Fibroblast of mammary gland (primary cell): ENCODE data around the gene LIPE.

Source experiments
- DNase-seq: peaks from one replicate; pipeline ENCODE4 v3.0.0-alpha.2; 2010; ENCODE audit warnings: low read depth
- H3K4me3 ChIP-seq: 2 replicates; pipeline ENCODE4 v1.5.1; 2011; ENCODE audit warnings: low read depth, mild to moderate bottlenecking, low read length, moderate library complexity; ENCODE audit not compliant: control insufficient read depth
- TF ChIP-seq, protein P1 (sequence below): conservative IDR thresholded peaks from 2 replicates; pipeline ENCODE4 v1.5.1; 2011; ENCODE audit warnings: low read depth, low read length, inconsistent platforms; ENCODE audit not compliant: control insufficient read depth, insufficient read depth

The LIPE gene

GRCh38 chr19:42409477-42409876 is 17.7 kb downstream of the LIPE start:
- DNase-seq, result no peak
- H3K4me3 ChIP-seq, result no peak overlapping the region
- TF ChIP-seq, protein P1, sequence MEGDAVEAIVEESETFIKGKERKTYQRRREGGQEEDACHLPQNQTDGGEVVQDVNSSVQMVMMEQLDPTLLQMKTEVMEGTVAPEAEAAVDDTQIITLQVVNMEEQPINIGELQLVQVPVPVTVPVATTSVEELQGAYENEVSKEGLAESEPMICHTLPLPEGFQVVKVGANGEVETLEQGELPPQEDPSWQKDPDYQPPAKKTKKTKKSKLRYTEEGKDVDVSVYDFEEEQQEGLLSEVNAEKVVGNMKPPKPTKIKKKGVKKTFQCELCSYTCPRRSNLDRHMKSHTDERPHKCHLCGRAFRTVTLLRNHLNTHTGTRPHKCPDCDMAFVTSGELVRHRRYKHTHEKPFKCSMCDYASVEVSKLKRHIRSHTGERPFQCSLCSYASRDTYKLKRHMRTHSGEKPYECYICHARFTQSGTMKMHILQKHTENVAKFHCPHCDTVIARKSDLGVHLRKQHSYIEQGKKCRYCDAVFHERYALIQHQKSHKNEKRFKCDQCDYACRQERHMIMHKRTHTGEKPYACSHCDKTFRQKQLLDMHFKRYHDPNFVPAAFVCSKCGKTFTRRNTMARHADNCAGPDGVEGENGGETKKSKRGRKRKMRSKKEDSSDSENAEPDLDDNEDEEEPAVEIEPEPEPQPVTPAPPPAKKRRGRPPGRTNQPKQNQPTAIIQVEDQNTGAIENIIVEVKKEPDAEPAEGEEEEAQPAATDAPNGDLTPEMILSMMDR, result no peak

DNA sequence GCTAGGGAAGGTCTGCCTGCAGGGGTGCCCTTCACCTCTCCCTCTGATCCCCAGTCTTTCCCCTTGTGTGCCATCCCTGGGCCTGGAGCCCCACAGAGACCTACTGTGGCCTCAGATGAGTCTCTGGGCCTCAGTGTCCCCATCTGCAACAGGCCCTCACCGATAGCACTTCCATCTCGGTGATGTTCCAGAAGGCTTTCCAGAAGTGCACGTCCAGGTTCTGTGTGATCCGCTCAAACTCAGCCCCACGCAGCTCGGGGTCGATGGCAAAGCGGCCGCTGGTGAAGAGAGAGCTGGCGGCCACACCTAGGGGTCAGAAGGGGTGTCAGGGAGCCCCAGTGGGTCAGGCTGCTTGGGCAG is 19.4 kb downstream of the LIPE start:
- no peak overlapping the region for H3K4me3 ChIP-seq
- TF ChIP-seq, protein P1, result no peak
- no peak for DNase-seq

- TF ChIP-seq, protein P1, result no peak
- no peak for DNase-seq
- no peak overlapping the region for H3K4me3 ChIP-seq
Measured at GRCh38 chr19:42407085-42407815, 19.9 kb downstream of the LIPE start.

DNA sequence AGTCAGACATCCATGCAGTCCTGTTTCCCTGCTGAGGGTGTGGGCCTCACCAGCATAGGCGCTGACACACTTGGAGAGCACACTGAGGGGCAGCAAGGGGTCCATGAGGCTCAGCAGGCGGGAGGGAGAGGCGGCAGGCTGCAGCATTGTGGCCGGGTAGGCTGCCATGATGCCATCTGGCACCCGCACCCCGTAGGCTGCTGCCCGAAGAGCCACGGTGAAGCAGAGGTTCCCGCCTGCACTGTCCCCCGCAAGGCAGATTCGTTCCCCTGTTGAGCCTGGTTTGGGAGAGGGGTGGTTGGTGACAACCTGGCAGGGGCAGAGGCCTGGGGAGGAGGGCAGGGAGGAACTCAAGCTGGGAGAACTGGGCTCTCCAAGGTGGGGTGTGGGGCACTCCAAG is 21.1 kb downstream of the LIPE start:
- no peak for DNase-seq
- H3K4me3 ChIP-seq, result no peak overlapping the region
- TF ChIP-seq, protein P1, result no peak

DNA sequence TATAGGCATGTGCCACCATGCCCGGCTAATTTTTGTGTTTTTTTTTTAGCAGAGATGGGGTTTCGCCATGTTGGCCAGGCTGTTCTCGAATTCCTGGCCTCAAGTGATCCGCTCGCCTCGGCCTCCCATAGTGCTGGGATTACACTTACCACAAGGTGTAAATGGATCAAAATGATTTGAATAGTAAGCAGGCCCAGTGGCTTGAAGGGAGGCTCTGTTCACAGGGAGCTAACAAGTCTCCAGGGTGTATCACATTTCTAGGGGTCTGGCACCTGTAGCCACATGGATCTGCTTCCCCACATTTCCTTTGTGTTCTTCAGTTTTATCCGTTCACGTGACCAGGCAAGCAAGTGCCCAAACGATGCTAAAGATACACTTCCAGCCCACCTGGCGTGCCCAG is 23.6 kb downstream of the LIPE start:
- no peak overlapping the region for H3K4me3 ChIP-seq
- DNase-seq, result no peak
- TF ChIP-seq, protein P1, result no peak

DNA sequence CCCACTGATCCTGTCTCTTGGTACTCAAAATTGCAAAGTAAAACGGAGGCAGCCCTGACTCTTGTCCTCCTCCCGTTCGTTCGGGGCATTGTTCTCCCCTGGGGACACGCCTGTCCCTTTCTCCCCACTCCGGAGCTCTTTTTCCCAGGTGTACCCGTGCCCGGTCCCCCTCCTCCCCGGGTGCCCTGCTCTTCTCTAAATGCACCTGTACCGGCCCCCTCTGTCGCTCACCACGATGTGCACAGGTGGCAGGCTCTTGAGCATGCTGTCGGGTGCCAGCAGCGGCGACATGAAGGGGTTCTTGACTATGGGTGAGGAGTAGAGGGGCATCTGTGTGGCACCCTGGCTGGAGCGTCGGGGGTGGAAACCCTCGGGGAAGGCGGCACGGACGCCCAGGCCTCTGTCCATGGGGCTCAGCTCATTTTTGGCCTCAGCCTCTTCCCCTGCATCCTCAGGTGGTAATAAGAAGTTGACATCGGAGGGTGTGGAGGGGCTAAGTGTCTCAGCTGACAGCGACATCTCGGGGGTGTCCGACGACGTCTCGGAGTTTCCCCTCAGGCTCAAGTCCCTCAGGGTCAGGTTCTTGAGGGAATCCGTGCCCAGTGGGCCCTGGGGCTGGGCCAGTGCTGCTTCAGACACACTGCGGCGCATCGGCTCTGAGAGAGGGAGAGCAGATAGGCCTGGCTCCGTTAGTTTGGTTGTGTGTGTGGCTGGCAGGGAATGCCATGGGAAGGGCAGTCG is 24.6 kb downstream of the LIPE start:
- H3K4me3 ChIP-seq, result no peak overlapping the region
- TF ChIP-seq, protein P1, result no peak
- no peak for DNase-seq
